SK-N-SH (cell line): Measurements from ENCODE around the gene TUBGCP3. TPM values are rescaled to one million over a fixed set of nuclear protein-coding genes. Genes with fewer than 3 reads are reported as not detected.

Experiments
- CTCF ChIA-PET: fragments of 300-600, 350-600 bp; formaldehyde crosslinking; extraction: SDS; loops from one replicate; lab custom pipeline; 2021; lab: Yijun Ruan, JAX
- POLR2A ChIA-PET: fragments of 350-600 bp; sonication (Branson Sonifier 250); formaldehyde crosslinking; extraction: SDS; loops from one replicate; lab custom pipeline; 2020; ENCODE audit warnings: antibody characterized with exemption, inconsistent platforms; lab: Yijun Ruan, JAX
- DNase-seq: peaks from one replicate; pipeline ENCODE4 v3.0.0; 2012
- H2AFZ ChIP-seq: fragments of 200-600 bp; sonication (generic); 2 replicates; pipeline ENCODE4 v1.8.1; 2016; ENCODE audit warnings: antibody characterized with exemption, mild to moderate bottlenecking, low read depth
- H3F3A ChIP-seq: fragments of 200-600 bp; sonication (generic); replicated peaks from 2 replicates; pipeline ENCODE3; 2016; ENCODE audit warnings: antibody characterized with exemption, mild to moderate bottlenecking; ENCODE audit not compliant: insufficient read depth
- H3K27ac ChIP-seq, 2 experiments: fragments of 200-500 bp in 1 of 2; fragments of 200-600 bp in 1 of 2; sonication (Bioruptor generic) in 1 of 2; sonication (generic), shearing (Covaris generic) in 1 of 2; 2 replicates each; pipeline versions ENCODE4 v1.5.1 to v1.6.1; 2014 to 2016; ENCODE audit warnings: low read depth in 2 of 2, inconsistent platforms in 1 of 2, low read length in 1 of 2, mild to moderate bottlenecking in 1 of 2, mixed read lengths in 1 of 2
- H3K27me3 ChIP-seq: fragments of 200-600 bp; sonication (generic), shearing (Covaris generic); 2 replicates; pipeline ENCODE4 v1.6.1; 2016; ENCODE audit warnings: mixed run types; ENCODE audit not compliant: insufficient read depth
- H3K36me3 ChIP-seq, 2 experiments: fragments of 200-500 bp in 1 of 2; fragments of 200-600 bp in 1 of 2; sonication (Bioruptor generic) in 1 of 2; sonication (generic) in 1 of 2; replicated peaks in 1 of 2; 2 replicates each; pipeline versions ENCODE3 to v1.5.1; 2014 to 2016; ENCODE audit warnings: low read length in 1 of 2, mild to moderate bottlenecking in 1 of 2; ENCODE audit not compliant: insufficient read depth in 2 of 2, control insufficient read depth in 1 of 2
- H3K4me1 ChIP-seq, 2 experiments: fragments of 200-500 bp in 1 of 2; fragments of 200-600 bp in 1 of 2; sonication (Bioruptor generic) in 1 of 2; sonication (generic), shearing (Covaris generic) in 1 of 2; 2 replicates each; pipeline versions ENCODE4 v1.5.1 to v1.6.1; 2014 to 2016; ENCODE audit warnings: low read depth in 1 of 2, low read length in 1 of 2, mixed run types in 1 of 2; ENCODE audit not compliant: insufficient read depth in 2 of 2, control insufficient read depth in 1 of 2
- H3K4me2 ChIP-seq: fragments of 200-600 bp; sonication (generic), shearing (Covaris generic); 2 replicates; pipeline ENCODE4 v1.6.1; 2017; ENCODE audit warnings: mixed run types
- H3K4me3 ChIP-seq, 2 experiments: fragments of 200-500 bp in 1 of 2; fragments of 200-600 bp in 1 of 2; sonication (Bioruptor generic) in 1 of 2; sonication (generic), shearing (Covaris generic) in 1 of 2; 2 replicates each; pipeline versions ENCODE4 v1.5.1 to v1.8.1; 2014 to 2016; ENCODE audit warnings: low read depth in 2 of 2, inconsistent platforms in 1 of 2, low read length in 1 of 2, mild to moderate bottlenecking in 1 of 2, mixed read lengths in 1 of 2, moderate library complexity in 1 of 2
- H3K79me2 ChIP-seq: fragments of 200-600 bp; sonication (generic); 2 replicates; pipeline ENCODE4 v1.8.1; 2017; ENCODE audit warnings: mild to moderate bottlenecking; ENCODE audit not compliant: insufficient read depth
- H3K9ac ChIP-seq: fragments of 200-600 bp; sonication (generic); 2 replicates; pipeline ENCODE4 v1.6.1; 2017; ENCODE audit warnings: mixed run types
- H3K9me2 ChIP-seq: fragments of 200-600 bp; sonication (generic); 2 replicates; pipeline ENCODE4 v1.6.1; 2017; ENCODE audit warnings: mixed run types
- H3K9me3 ChIP-seq: fragments of 200-600 bp; sonication (generic); 2 replicates; pipeline ENCODE4 v1.6.1; 2017; ENCODE audit warnings: mixed run types, mild to moderate bottlenecking, moderate library complexity
- H4K20me1 ChIP-seq: fragments of 200-600 bp; sonication (generic); 2 replicates; pipeline ENCODE4 v1.6.1; 2017; ENCODE audit warnings: mild to moderate bottlenecking, mixed run types; ENCODE audit not compliant: insufficient read depth
- CHD2 ChIP-seq: fragments of 150-350 bp; IDR thresholded peaks from 2 replicates; pipeline ENCODE4 v1.6.1; 2018; ENCODE audit warnings: low read length; ENCODE audit not compliant: partially characterized antibody
- ELF1 ChIP-seq: IDR thresholded peaks from 2 replicates; pipeline ENCODE4 v1.4.0; 2012
- EP300 ChIP-seq, 2 experiments: IDR thresholded peaks; 2 replicates each; pipeline versions ENCODE4 v1.4.0 to v1.6.1; 2012; ENCODE audit warnings: borderline replicate concordance in 1 of 2, low read depth in 1 of 2, low read length in 1 of 2
- FOSL2 ChIP-seq: IDR thresholded peaks from 2 replicates; pipeline ENCODE4 v1.4.0; 2012; ENCODE audit warnings: low read depth, mild to moderate bottlenecking, moderate library complexity, borderline replicate concordance
- GATA2 ChIP-seq: sonication (generic); formaldehyde crosslinking; IDR thresholded peaks from 2 replicates; pipeline ENCODE4 v1.5.0; 2020; ENCODE audit warnings: mild to moderate bottlenecking, missing genetic modification reagents
- MXI1 ChIP-seq: IDR thresholded peaks from 2 replicates; pipeline ENCODE4 v1.6.1; 2012; ENCODE audit warnings: mild to moderate bottlenecking, low read depth, low read length, improper control_type of control experiment
- NRF1 ChIP-seq: IDR thresholded peaks from 2 replicates; pipeline ENCODE4 v1.6.1; 2012; ENCODE audit warnings: low read depth, mild to moderate bottlenecking, low read length
- RAD21 ChIP-seq: IDR thresholded peaks from 2 replicates; pipeline ENCODE4 v1.6.1; 2012; ENCODE audit warnings: mild to moderate bottlenecking, low read length
- RXRA ChIP-seq: IDR thresholded peaks from 2 replicates; pipeline ENCODE4 v1.4.0; 2012; ENCODE audit warnings: low read depth, mild to moderate bottlenecking, borderline replicate concordance
- TAF1 ChIP-seq: IDR thresholded peaks from 2 replicates; pipeline ENCODE4 v1.6.1; 2012; ENCODE audit warnings: low read depth, mild to moderate bottlenecking, low read length, moderate library complexity, borderline replicate concordance
- TEAD4 ChIP-seq: IDR thresholded peaks from 2 replicates; pipeline ENCODE4 v1.4.0; 2012; ENCODE audit warnings: mild to moderate bottlenecking, borderline replicate concordance; ENCODE audit not compliant: insufficient read depth
- WGBS: methylation state at CpG from one replicate; pipeline ENCODE4 v1.1.6; 2017; ENCODE audit warnings: low lambda C conversion rate; 5-methylcytosine and 5-hydroxymethylcytosine counted together
- polyA plus RNA-seq, 3 experiments: library from polyadenylated mRNA; depleted of rRNA; stranded (reverse); fragments of >200 nt; gene quantifications; 2 replicates each; pipeline ENCODE4 v1.2.3, GENCODE V29; 2012
- TF ChIP-seq, protein P1 (sequence below): IDR thresholded peaks from 2 replicates; pipeline ENCODE4; 2012
- TF ChIP-seq, protein P2 (sequence below): fragments of 150-350 bp; IDR thresholded peaks from 2 replicates; pipeline ENCODE4 v1.6.1; 2017; ENCODE audit warnings: antibody characterized with exemption, low read length, low read depth, borderline replicate concordance
- TF ChIP-seq, protein P3 (sequence below): IDR thresholded peaks from 2 replicates; pipeline ENCODE4 v1.4.0; 2012; ENCODE audit warnings: low read depth, borderline replicate concordance
- TF ChIP-seq, protein P4 (sequence below): fragments of 200-600 bp; sonication (generic); IDR thresholded peaks from 2 replicates; pipeline ENCODE4 v1.6.1; 2017; ENCODE audit warnings: antibody characterized with exemption, mild to moderate bottlenecking, moderate library complexity

TUBGCP3 gene
- polyA plus RNA-seq, 1 of the 3 experiments (the other 2 are of a cell fraction) = 16.8 TPM

DNA sequence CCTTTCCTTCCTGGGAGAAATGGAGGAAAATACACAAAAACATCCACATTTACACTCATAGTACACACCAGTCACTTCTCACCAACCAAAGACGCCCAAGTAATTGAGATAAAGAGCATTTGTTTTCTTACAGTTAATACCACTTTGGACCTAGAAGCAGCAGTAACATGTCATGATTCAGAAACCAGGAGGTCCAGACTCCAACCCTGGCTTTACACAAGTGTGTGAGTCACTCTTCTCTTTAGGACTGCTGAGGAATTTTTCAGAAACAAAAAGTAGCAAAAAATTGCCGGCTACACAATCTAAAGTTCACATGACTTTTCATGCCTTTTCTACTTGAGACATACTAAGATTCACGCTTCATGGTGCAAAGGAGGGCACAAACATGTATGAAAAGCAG is 42.1 kb downstream of the TUBGCP3 start:
- H3K4me3 ChIP-seq = no peak overlapping the region
- 70% methylated on average over 3 of the region's 3 CpGs for WGBS
- no peaks in the 10 kb centered on the region for H3K4me1 ChIP-seq
- no peaks in the 10 kb centered on the region for H3K27me3 ChIP-seq
- peaks cover 33 to 45% of the 10 kb centered on the region in 2 experiments for H3K36me3 ChIP-seq
- TF ChIP-seq, protein P1, sequence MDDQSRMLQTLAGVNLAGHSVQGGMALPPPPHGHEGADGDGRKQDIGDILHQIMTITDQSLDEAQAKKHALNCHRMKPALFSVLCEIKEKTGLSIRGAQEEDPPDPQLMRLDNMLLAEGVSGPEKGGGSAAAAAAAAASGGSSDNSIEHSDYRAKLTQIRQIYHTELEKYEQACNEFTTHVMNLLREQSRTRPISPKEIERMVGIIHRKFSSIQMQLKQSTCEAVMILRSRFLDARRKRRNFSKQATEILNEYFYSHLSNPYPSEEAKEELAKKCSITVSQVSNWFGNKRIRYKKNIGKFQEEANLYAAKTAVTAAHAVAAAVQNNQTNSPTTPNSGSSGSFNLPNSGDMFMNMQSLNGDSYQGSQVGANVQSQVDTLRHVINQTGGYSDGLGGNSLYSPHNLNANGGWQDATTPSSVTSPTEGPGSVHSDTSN = no peak
- TF ChIP-seq FOSL2 = peak; percentile 14; the same call in 1 of the 2 replicates
- no peak for TF ChIP-seq NRF1
- H3K9ac ChIP-seq = no peak overlapping the region
- H3K79me2 ChIP-seq = no peaks in the 10 kb centered on the region
- no peaks in the 10 kb centered on the region for H3K9me2 ChIP-seq
- ChIA-PET CTCF (no interaction called here), POLR2A (no interaction called here)
- H4K20me1 ChIP-seq = no peaks in the 10 kb centered on the region
- no peak for DNase-seq
- no peak overlapping the region for H2AFZ ChIP-seq
- no peaks in the 10 kb centered on the region for H3K9me3 ChIP-seq
- peak overlapping the region in 1 of 2 experiments; percentile 20; a peak in 1 of 4 replicates for H3K27ac ChIP-seq
- H3F3A ChIP-seq = peaks cover 3% of the 10 kb centered on the region
- no peak overlapping the region for H3K4me2 ChIP-seq

DNA sequence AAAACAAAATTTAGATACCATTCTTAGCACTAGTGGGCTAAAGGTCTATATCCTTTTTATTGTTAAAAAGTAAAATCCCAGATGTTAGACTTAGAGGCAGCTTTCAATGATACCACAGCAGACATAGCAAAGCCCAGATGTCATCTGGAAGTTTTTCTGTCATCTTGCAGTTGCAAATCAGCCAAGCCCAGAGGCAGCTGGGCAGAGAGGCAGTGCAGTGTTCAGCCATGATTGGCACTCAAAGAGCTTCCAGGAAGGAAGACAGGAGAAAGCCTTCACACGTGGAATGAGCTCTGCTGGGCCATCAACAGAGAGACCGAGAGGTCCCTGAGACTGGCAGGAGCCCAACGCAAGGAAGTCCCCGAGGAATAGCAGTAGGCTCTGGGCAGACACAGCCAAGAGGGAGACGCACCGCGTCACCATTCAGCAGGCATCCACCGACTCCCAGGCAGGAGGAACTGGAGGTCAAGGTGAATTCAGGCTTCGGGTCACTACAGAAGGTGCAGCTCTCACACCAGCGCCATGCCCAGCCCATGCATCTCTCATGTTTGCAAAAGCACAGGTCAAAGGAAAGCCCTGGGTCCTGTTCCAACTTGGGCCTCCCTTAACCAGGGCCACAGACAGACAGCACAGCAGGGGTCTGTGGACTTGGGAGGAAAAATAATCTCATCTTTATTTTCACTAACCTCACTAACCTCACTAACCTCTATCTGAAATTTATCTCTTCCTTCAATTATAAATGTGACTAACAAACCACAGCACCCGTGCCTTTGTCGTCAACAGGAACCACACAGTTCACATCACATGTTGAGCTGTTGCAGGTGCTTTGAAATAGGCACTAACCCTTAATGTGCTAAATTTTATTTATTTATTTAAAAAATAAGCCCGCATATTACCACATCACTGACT is 54.9 kb downstream of the TUBGCP3 start:
- POLR2A ChIA-PET = interaction anchor here (1.1 kb wide), 1 partner anchor 55 kb away, joined by 3 read pairs; the partner anchor contains the start of gene TUBGCP3
- CTCF ChIA-PET = interaction anchor here (0.9 to 3.2 kb wide), 3 partner anchors 73 to 342 kb away, joined by 3 to 11 read pairs (median 8); no protein-coding TSS in a partner anchor
- WGBS = 80% methylated on average over 13 of the region's 13 CpGs
- TF ChIP-seq MXI1 (peak; percentile 57; the same call in 1 of the 2 replicates), RAD21 (no peak; the same call in 1 of the 2 replicates), TAF1 (no peak), TEAD4 (no peak), FOSL2 (no peak), GATA2 (CRISPR knock-in tag) (peak; percentile 29; the same call in 1 of the 2 replicates), ELF1 (no peak), RXRA (no peak), CHD2 (peak; percentile 36), EP300 (IDR thresholded peaks at IDR 0.05; ENCODE audit: borderline replicate concordance in 1 of 2, low read depth in 1 of 2, low read length in 1 of 2) (peak in 1 of 2 experiments; percentile 54; a peak in 1 of 4 replicates)
- TF ChIP-seq, protein P2, sequence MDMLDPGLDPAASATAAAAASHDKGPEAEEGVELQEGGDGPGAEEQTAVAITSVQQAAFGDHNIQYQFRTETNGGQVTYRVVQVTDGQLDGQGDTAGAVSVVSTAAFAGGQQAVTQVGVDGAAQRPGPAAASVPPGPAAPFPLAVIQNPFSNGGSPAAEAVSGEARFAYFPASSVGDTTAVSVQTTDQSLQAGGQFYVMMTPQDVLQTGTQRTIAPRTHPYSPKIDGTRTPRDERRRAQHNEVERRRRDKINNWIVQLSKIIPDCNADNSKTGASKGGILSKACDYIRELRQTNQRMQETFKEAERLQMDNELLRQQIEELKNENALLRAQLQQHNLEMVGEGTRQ = no peak
- TF ChIP-seq, protein P3, sequence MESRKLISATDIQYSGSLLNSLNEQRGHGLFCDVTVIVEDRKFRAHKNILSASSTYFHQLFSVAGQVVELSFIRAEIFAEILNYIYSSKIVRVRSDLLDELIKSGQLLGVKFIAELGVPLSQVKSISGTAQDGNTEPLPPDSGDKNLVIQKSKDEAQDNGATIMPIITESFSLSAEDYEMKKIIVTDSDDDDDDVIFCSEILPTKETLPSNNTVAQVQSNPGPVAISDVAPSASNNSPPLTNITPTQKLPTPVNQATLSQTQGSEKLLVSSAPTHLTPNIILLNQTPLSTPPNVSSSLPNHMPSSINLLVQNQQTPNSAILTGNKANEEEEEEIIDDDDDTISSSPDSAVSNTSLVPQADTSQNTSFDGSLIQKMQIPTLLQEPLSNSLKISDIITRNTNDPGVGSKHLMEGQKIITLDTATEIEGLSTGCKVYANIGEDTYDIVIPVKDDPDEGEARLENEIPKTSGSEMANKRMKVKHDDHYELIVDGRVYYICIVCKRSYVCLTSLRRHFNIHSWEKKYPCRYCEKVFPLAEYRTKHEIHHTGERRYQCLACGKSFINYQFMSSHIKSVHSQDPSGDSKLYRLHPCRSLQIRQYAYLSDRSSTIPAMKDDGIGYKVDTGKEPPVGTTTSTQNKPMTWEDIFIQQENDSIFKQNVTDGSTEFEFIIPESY = no peak
- TF ChIP-seq, protein P1 = no peak
- TF ChIP-seq, protein P4, sequence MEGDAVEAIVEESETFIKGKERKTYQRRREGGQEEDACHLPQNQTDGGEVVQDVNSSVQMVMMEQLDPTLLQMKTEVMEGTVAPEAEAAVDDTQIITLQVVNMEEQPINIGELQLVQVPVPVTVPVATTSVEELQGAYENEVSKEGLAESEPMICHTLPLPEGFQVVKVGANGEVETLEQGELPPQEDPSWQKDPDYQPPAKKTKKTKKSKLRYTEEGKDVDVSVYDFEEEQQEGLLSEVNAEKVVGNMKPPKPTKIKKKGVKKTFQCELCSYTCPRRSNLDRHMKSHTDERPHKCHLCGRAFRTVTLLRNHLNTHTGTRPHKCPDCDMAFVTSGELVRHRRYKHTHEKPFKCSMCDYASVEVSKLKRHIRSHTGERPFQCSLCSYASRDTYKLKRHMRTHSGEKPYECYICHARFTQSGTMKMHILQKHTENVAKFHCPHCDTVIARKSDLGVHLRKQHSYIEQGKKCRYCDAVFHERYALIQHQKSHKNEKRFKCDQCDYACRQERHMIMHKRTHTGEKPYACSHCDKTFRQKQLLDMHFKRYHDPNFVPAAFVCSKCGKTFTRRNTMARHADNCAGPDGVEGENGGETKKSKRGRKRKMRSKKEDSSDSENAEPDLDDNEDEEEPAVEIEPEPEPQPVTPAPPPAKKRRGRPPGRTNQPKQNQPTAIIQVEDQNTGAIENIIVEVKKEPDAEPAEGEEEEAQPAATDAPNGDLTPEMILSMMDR = no peak

More for the DNA sequence above, 54.9 kb downstream of the TUBGCP3 start:
- Histone ChIP-seq H3K4me3 (no peak overlapping the region), H3K27me3 (no peaks in the 10 kb centered on the region), H3K9me3 (no peaks in the 10 kb centered on the region), H3K36me3 (peaks cover 7 to 14% of the 10 kb centered on the region in 2 experiments), H3K4me1 (peaks cover 0 to 39% of the 10 kb centered on the region in 2 experiments; a peak in 2 of 4 replicates), H3K9me2 (no peaks in the 10 kb centered on the region), H3K79me2 (no peaks in the 10 kb centered on the region), H2AFZ (no peak overlapping the region), H3K4me2 (no peak overlapping the region), H4K20me1 (no peaks in the 10 kb centered on the region), H3F3A (no peaks in the 10 kb centered on the region), H3K9ac (no peak overlapping the region), H3K27ac (peak overlapping the region in 1 of 2 experiments; percentile 98; a peak in 2 of 4 replicates)
- DNase-seq = peak; percentile 55
